ENCODE results near the gene CAPN11. TPM values are rescaled to one million over a fixed set of nuclear protein-coding genes. Genes with fewer than 3 reads are reported as not detected.

CAPN11 gene
- total RNA-seq, 2 experiments from 2014 or later: not detected

DNA sequence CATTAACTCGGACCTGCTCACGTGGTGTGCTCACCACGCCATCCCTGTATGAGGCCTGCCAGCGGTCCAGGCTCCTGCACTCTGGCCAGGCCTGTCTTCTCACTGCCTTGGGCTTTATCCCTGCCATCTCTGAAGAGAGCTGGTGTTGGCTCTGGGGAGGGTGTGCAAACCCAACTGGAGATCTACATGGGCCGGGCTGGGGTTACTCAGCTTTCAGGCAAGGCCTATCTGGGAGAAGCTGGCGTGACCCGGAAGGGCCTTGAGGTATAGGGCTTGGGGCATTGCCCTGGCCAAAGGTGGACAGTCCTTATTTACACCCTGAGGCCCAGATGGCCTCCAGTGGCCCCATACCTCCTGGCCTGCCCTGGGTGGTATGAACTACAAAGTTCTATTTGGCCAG, 69.8 kb downstream of the CAPN11 start:
- Histone ChIP-seq H2AFZ (ENCODE audit: low read length) (no peak overlapping the region), H3K4me1 (ENCODE audit: insufficient read depth, low read length, poor library complexity, severe bottlenecking) (peaks cover 33% of the 10 kb centered on the region), H3K9me2 (ENCODE audit: insufficient read depth, low read length) (no peaks in the 10 kb centered on the region), H4K20me1 (ENCODE audit: insufficient read depth, low read length) (peaks cover 10% of the 10 kb centered on the region), H3K27ac (ENCODE audit: low read depth, low read length, poor library complexity, severe bottlenecking) (no peak overlapping the region), H3K79me2 (ENCODE audit: insufficient read depth, low read depth, low read length) (peaks cover 27% of the 10 kb centered on the region), H3K36me3 (ENCODE audit: insufficient read depth, low read length) (peaks cover 59% of the 10 kb centered on the region), H3K9me3 (ENCODE audit: low read length) (no peaks in the 10 kb centered on the region), H3K4me3 (ENCODE audit: low read depth, low read length, poor library complexity, severe bottlenecking) (no peak overlapping the region), H3K4me2 (ENCODE audit: low read length) (no peak overlapping the region)
- intact Hi-C loops (cut with micrococcal nuclease; ENCODE audit: unreplicated experiment): loop anchor here (10.0 kb wide), 2 partner anchors 454 to 524 kb away; partner anchors contain the start of gene VEGFA
- no TSS peak for BruUV-seq (replicated peaks)
- ChIA-PET CTCF (ENCODE audit: unreplicated experiment) (no interaction called here), POLR2A (interaction anchor here (0.9 to 1.1 kb wide), 2 partner anchors 10 to 14 kb away, joined by 3 to 5 read pairs; no protein-coding TSS in a partner anchor)
- no peak for DNase-seq (ENCODE audit: low spot score)
- no peak for TF ChIP-seq EZH2phosphoT487 (IDR thresholded peaks at IDR 0.05; ENCODE audit: borderline replicate concordance, low read depth, low read length)

- no peak for DNase-seq (ENCODE audit: low spot score)
- H3K27ac ChIP-seq (ENCODE audit: low read depth, low read length, poor library complexity, severe bottlenecking): no peak overlapping the region
- peaks cover 63% of the 10 kb centered on the region for H3K36me3 ChIP-seq (ENCODE audit: insufficient read depth, low read length)
- peaks cover 34% of the 10 kb centered on the region for H3K4me1 ChIP-seq (ENCODE audit: insufficient read depth, low read length, poor library complexity, severe bottlenecking)
- CTCF ChIA-PET (ENCODE audit: unreplicated experiment): no interaction called here
- no TSS peak for BruUV-seq (replicated peaks)
- H3K4me2 ChIP-seq (ENCODE audit: low read length): no peak overlapping the region
- no peak overlapping the region for H3K4me3 ChIP-seq (ENCODE audit: low read depth, low read length, poor library complexity, severe bottlenecking)
- peaks cover 10% of the 10 kb centered on the region for H4K20me1 ChIP-seq (ENCODE audit: insufficient read depth, low read length)
- no peak overlapping the region for H2AFZ ChIP-seq (ENCODE audit: low read length)
- no peaks in the 10 kb centered on the region for H3K9me3 ChIP-seq (ENCODE audit: low read length)
- POLR2A ChIA-PET: interaction anchor here (1.1 kb wide), 1 partner anchor 10 kb away, joined by 5 read pairs; no protein-coding TSS in a partner anchor
- peaks cover 27% of the 10 kb centered on the region for H3K79me2 ChIP-seq (ENCODE audit: insufficient read depth, low read depth, low read length)
- no peaks in the 10 kb centered on the region for H3K9me2 ChIP-seq (ENCODE audit: insufficient read depth, low read length)
- intact Hi-C loops (cut with micrococcal nuclease; ENCODE audit: unreplicated experiment): loop anchor here (10.0 kb wide), 2 partner anchors 454 to 524 kb away; partner anchors contain the start of gene VEGFA
- TF ChIP-seq, protein P1, sequence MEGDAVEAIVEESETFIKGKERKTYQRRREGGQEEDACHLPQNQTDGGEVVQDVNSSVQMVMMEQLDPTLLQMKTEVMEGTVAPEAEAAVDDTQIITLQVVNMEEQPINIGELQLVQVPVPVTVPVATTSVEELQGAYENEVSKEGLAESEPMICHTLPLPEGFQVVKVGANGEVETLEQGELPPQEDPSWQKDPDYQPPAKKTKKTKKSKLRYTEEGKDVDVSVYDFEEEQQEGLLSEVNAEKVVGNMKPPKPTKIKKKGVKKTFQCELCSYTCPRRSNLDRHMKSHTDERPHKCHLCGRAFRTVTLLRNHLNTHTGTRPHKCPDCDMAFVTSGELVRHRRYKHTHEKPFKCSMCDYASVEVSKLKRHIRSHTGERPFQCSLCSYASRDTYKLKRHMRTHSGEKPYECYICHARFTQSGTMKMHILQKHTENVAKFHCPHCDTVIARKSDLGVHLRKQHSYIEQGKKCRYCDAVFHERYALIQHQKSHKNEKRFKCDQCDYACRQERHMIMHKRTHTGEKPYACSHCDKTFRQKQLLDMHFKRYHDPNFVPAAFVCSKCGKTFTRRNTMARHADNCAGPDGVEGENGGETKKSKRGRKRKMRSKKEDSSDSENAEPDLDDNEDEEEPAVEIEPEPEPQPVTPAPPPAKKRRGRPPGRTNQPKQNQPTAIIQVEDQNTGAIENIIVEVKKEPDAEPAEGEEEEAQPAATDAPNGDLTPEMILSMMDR (conservative IDR thresholded peaks at IDR 0.05; ENCODE audit: low read length): no peak
- TF ChIP-seq EZH2phosphoT487 (IDR thresholded peaks at IDR 0.05; ENCODE audit: borderline replicate concordance, low read depth, low read length): no peak
These were observed 70.2 kb downstream of the CAPN11 start for GRCh38 chr6:44228836-44229235.

DNA sequence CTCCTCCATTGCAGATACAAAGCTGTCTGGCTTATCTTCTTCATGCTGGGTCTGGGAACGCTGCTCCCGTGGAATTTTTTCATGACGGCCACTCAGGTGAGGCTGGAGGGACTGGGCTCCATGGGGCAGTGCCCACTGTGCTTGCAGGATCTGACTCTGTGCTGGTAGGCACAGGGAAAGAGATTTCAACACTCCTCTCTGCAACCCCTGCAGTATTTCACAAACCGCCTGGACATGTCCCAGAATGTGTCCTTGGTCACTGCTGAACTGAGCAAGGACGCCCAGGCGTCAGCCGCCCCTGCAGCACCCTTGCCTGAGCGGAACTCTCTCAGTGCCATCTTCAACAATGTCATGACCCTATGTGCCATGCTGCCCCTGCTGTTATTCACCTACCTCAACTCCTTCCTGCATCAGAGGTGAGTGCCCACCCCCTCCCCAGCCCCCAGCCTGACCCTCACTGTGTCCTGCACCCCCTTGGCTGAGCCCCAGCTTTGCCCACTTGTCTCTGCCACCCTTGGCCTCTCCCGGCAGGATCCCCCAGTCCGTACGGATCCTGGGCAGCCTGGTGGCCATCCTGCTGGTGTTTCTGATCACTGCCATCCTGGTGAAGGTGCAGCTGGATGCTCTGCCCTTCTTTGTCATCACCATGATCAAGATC, 70.9 kb downstream of the CAPN11 start:
- Histone ChIP-seq H3K27ac (ENCODE audit: low read depth, low read length, poor library complexity, severe bottlenecking) (no peak overlapping the region), H3K36me3 (ENCODE audit: insufficient read depth, low read length) (peaks cover 70% of the 10 kb centered on the region), H3K4me2 (ENCODE audit: low read length) (no peak overlapping the region), H3K9me2 (ENCODE audit: insufficient read depth, low read length) (no peaks in the 10 kb centered on the region), H2AFZ (ENCODE audit: low read length) (no peak overlapping the region), H3K4me3 (ENCODE audit: low read depth, low read length, poor library complexity, severe bottlenecking) (no peak overlapping the region), H3K9me3 (ENCODE audit: low read length) (no peaks in the 10 kb centered on the region), H4K20me1 (ENCODE audit: insufficient read depth, low read length) (peaks cover 6% of the 10 kb centered on the region), H3K79me2 (ENCODE audit: insufficient read depth, low read depth, low read length) (peaks cover 20% of the 10 kb centered on the region), H3K4me1 (ENCODE audit: insufficient read depth, low read length, poor library complexity, severe bottlenecking) (peaks cover 34% of the 10 kb centered on the region)
- ChIA-PET CTCF (ENCODE audit: unreplicated experiment) (no interaction called here), POLR2A (interaction anchor here (0.6 kb wide), 1 partner anchor 13 kb away, joined by 5 read pairs; no protein-coding TSS in a partner anchor)
- TF ChIP-seq, protein P1 (conservative IDR thresholded peaks at IDR 0.05; ENCODE audit: low read length): no peak
- TF ChIP-seq EZH2phosphoT487 (IDR thresholded peaks at IDR 0.05; ENCODE audit: borderline replicate concordance, low read depth, low read length): no peak
- intact Hi-C loops (cut with micrococcal nuclease; ENCODE audit: unreplicated experiment): loop anchor here (10.0 kb wide), 2 partner anchors 455 to 525 kb away; partner anchors contain the start of gene VEGFA
- no TSS peak for BruUV-seq (replicated peaks)
- DNase-seq (ENCODE audit: low spot score): no peak

All from OCI-LY7 (cell line).